Measurements from ENCODE around the gene CRNN. TPM values are rescaled to one million over a fixed set of nuclear protein-coding genes. Genes with fewer than 3 reads are reported as not detected.

Gene CRNN
- total RNA-seq, 1 donor from 2014 or later = 349 TPM

GRCh38 chr1:152380932-152381331 lies 33.1 kb downstream of the CRNN start:
- Histone ChIP-seq H3K4me3 (no peak overlapping the region), H3K36me3 (no peaks in the 10 kb centered on the region), H3K4me1 (no peaks in the 10 kb centered on the region), H3K27me3 (no peaks in the 10 kb centered on the region), H3K9me3 (no peaks in the 10 kb centered on the region), H3K27ac (no peak overlapping the region)
- intact Hi-C loops (cut with DNase I) = no loop called here
- DNase-seq (ENCODE audit: extremely low spot score in 2 of 2) = no peak
- TF ChIP-seq CTCF (IDR thresholded peaks at IDR 0.05) (no peak), POLR2AphosphoS5 (IDR thresholded peaks at IDR 0.05; ENCODE audit: insufficient read depth in 1 of 2, low read depth in 1 of 2) (no peak)

- H3K9me3 ChIP-seq = no peaks in the 10 kb centered on the region
- no peak overlapping the region for H3K4me3 ChIP-seq
- H3K27ac ChIP-seq = no peak overlapping the region
- no peaks in the 10 kb centered on the region for H3K27me3 ChIP-seq
- no peak for DNase-seq (ENCODE audit: extremely low spot score in 2 of 2)
- intact Hi-C loops (cut with DNase I) = no loop called here
- H3K4me1 ChIP-seq = no peaks in the 10 kb centered on the region
- no peaks in the 10 kb centered on the region for H3K36me3 ChIP-seq
- TF ChIP-seq POLR2A (IDR thresholded peaks at IDR 0.05) = no peak
- no peak for TF ChIP-seq CTCF (IDR thresholded peaks at IDR 0.05)
- no peak for TF ChIP-seq POLR2AphosphoS5 (IDR thresholded peaks at IDR 0.05; ENCODE audit: insufficient read depth in 1 of 2, low read depth in 1 of 2)
Observed at GRCh38 chr1:152374451-152374850, 39.6 kb downstream of the CRNN start.

- Histone ChIP-seq H3K4me3 (no peak overlapping the region), H3K36me3 (no peaks in the 10 kb centered on the region), H3K4me1 (no peaks in the 10 kb centered on the region), H3K9me3 (no peaks in the 10 kb centered on the region), H3K27me3 (no peaks in the 10 kb centered on the region), H3K27ac (no peak overlapping the region)
- TF ChIP-seq POLR2AphosphoS5 (IDR thresholded peaks at IDR 0.05; ENCODE audit: insufficient read depth in 1 of 2, low read depth in 1 of 2) = no peak
- no peak for TF ChIP-seq POLR2A (IDR thresholded peaks at IDR 0.05)
- no peak for TF ChIP-seq CTCF (IDR thresholded peaks at IDR 0.05)
- intact Hi-C loops (cut with DNase I) = no loop called here
- DNase-seq (ENCODE audit: extremely low spot score in 2 of 2) = no peak
Observed at GRCh38 chr1:152372672-152373071, 41.4 kb downstream of the CRNN start.

GRCh38 chr1:152367436-152367835 lies 46.6 kb downstream of the CRNN start:
- Histone ChIP-seq H3K27me3 (no peaks in the 10 kb centered on the region), H3K9me3 (no peaks in the 10 kb centered on the region), H3K4me3 (no peak overlapping the region), H3K27ac (no peak overlapping the region), H3K36me3 (no peaks in the 10 kb centered on the region), H3K4me1 (no peaks in the 10 kb centered on the region)
- intact Hi-C loops (cut with DNase I) = no loop called here
- DNase-seq (ENCODE audit: extremely low spot score in 2 of 2) = no peak
- TF ChIP-seq POLR2A (IDR thresholded peaks at IDR 0.05) = no peak
- TF ChIP-seq CTCF (IDR thresholded peaks at IDR 0.05) = no peak
- TF ChIP-seq POLR2AphosphoS5 (IDR thresholded peaks at IDR 0.05; ENCODE audit: insufficient read depth in 1 of 2, low read depth in 1 of 2) = peak in 1 of 2 donors; percentile 79

- Histone ChIP-seq H3K9me3 (no peaks in the 10 kb centered on the region), H3K27ac (no peak within 1 kb of the TSS), H3K36me3 (no peaks in the 10 kb centered on the region), H3K4me1 (no peaks in the 10 kb centered on the region), H3K4me3 (no peak within 1 kb of the TSS), H3K27me3 (no peaks in the 10 kb centered on the region)
- no peak for DNase-seq (ENCODE audit: extremely low spot score in 2 of 2)
- intact Hi-C loops (cut with DNase I) = no loop called here
- TF ChIP-seq POLR2AphosphoS5 (IDR thresholded peaks at IDR 0.05; ENCODE audit: insufficient read depth in 1 of 2, low read depth in 1 of 2) = no peak
- TF ChIP-seq POLR2A (IDR thresholded peaks at IDR 0.05) = no peak
- TF ChIP-seq CTCF (IDR thresholded peaks at IDR 0.05) = no peak
Observed at GRCh38 chr1:152359906-152360305, 54.2 kb downstream of the CRNN start, which contains the start of gene FLG2. Gene FLG2, minus strand, starts transcription at chr1:152360006. Its CDS starts 1,122 bp downstream, at chr1:152358884.

Small RNAs within 50 kb of the gene (small RNA-seq; reads per million reads assigned to genes)
- gene HMGN3P1 = not detected

Other genes with a start within 250 kb of the CRNN start
- gene HRNR, start 190.1 kb downstream of the CRNN start, total RNA-seq = not detected
- gene FLG, start 89.0 kb downstream of the CRNN start, total RNA-seq = 1.5 TPM
- gene FLG2, start 54.3 kb downstream of the CRNN start, total RNA-seq = not detected
- not detected for gene LCE5A, start 96.5 kb upstream of the CRNN start, total RNA-seq
- 182 TPM for gene CRCT1, start 100.2 kb upstream of the CRNN start, total RNA-seq
- gene LCE3E, start 152.5 kb upstream of the CRNN start, total RNA-seq = 2.2 TPM
- 57.5 TPM for gene LCE3D, start 166.3 kb upstream of the CRNN start, total RNA-seq
- not detected for gene LCE3C, start 186.0 kb upstream of the CRNN start, total RNA-seq
- not detected for gene LCE3B, start 199.5 kb upstream of the CRNN start, total RNA-seq
- not detected for gene LCE3A, start 208.8 kb upstream of the CRNN start, total RNA-seq
- gene LCE2D, start 249.1 kb upstream of the CRNN start, total RNA-seq = not detected

All from vagina (tissue), 2 donors.